IMR-90 (cell line): ENCODE measurements around the gene SLC48A1. TPM values are rescaled to one million over a fixed set of nuclear protein-coding genes. Genes with fewer than 3 reads are reported as not detected.

ENCODE experiments used
- ATAC-seq: fragments of 200-7000 bp; cut with Tn5 transposase; 2 replicates; pipeline ENCODE4 v1.9.1; 2020; ENCODE audit warnings: low read depth, mild to moderate bottlenecking, moderate library complexity
- BruUV-seq: library from RNA; stranded (reverse); fragments of 400-500 nt; replicated peaks from 2 replicates; lab custom pipeline; 2021; lab: Mats Ljungman, UMichigan
- CTCF ChIA-PET: fragments of 300-600 bp; formaldehyde crosslinking; extraction: SDS; loops from one replicate; lab custom pipeline; 2021; ENCODE audit warnings: antibody characterized with exemption; lab: Yijun Ruan, JAX
- POLR2A ChIA-PET: fragments of 300-600 bp; sonication (Branson Sonifier 250); formaldehyde crosslinking; loops from one replicate; lab custom pipeline; 2022; ENCODE audit warnings: antibody characterized with exemption; ENCODE audit not compliant: unreplicated experiment; lab: Charles Lee
- DNase-seq: peaks from one replicate; pipeline ENCODE4 v3.0.0; 2013
- H2AFZ ChIP-seq: replicated peaks from 2 replicates; pipeline ENCODE3; 2013; ENCODE audit warnings: low read length, mild to moderate bottlenecking; ENCODE audit not compliant: poor library complexity
- H2AK5ac ChIP-seq: 2 replicates; pipeline ENCODE4 v1.6.1; 2013; ENCODE audit warnings: low read depth, low read length, inconsistent platforms
- H2AK9ac ChIP-seq: replicated peaks from 2 replicates; pipeline ENCODE3; 2013; ENCODE audit warnings: mild to moderate bottlenecking, low read depth, low read length, moderate library complexity; ENCODE audit not compliant: poor library complexity
- H2BK120ac ChIP-seq: 2 replicates; pipeline ENCODE4 v1.6.1; 2013; ENCODE audit warnings: low read depth, low read length, inconsistent platforms
- H2BK15ac ChIP-seq: 3 replicates; pipeline ENCODE4 v1.6.1; 2013; ENCODE audit warnings: low read depth, low read length, inconsistent platforms
- H2BK20ac ChIP-seq: 2 replicates; pipeline ENCODE4 v1.6.1; 2013; ENCODE audit warnings: low read depth, mild to moderate bottlenecking, inconsistent platforms, low read length, moderate library complexity
- H2BK5ac ChIP-seq: 2 replicates; pipeline ENCODE4 v1.6.1; 2013; ENCODE audit warnings: mild to moderate bottlenecking, low read depth, low read length, inconsistent platforms; ENCODE audit not compliant: poor library complexity, severe bottlenecking
- H3K14ac ChIP-seq: replicated peaks from 2 replicates; pipeline ENCODE4 v1.6.1; 2013; ENCODE audit warnings: low read depth, low read length, inconsistent platforms
- H3K18ac ChIP-seq: 2 replicates; pipeline ENCODE4 v1.6.1; 2013; ENCODE audit warnings: low read depth, low read length, control low read depth
- H3K23ac ChIP-seq: 2 replicates; pipeline ENCODE4 v1.6.1; 2013; ENCODE audit warnings: low read depth, low read length, inconsistent platforms
- H3K27ac ChIP-seq: 2 replicates; pipeline ENCODE4 v1.5.1; 2013; ENCODE audit warnings: mild to moderate bottlenecking, control low read depth, low read length; ENCODE audit not compliant: insufficient read depth
- H3K27me3 ChIP-seq: 2 replicates; pipeline ENCODE4 v1.6.1; 2013; ENCODE audit warnings: low read length; ENCODE audit not compliant: control insufficient read depth, insufficient read depth
- H3K36me3 ChIP-seq: 2 replicates; pipeline ENCODE4 v1.6.1; 2013; ENCODE audit warnings: low read length, mixed read lengths; ENCODE audit not compliant: control insufficient read depth, insufficient read depth
- H3K4ac ChIP-seq: 2 replicates; pipeline ENCODE4 v1.6.1; 2013; ENCODE audit warnings: low read depth, low read length, inconsistent platforms
- H3K4me1 ChIP-seq: 2 replicates; pipeline ENCODE4 v1.6.1; 2013; ENCODE audit warnings: low read length, mixed read lengths; ENCODE audit not compliant: control insufficient read depth, insufficient read depth
- H3K4me2 ChIP-seq: 2 replicates; pipeline ENCODE4 v1.6.1; 2013; ENCODE audit warnings: low read depth, mild to moderate bottlenecking, control low read depth, low read length, moderate library complexity
- H3K4me3 ChIP-seq: 2 replicates; pipeline ENCODE4 v1.5.1; 2013; ENCODE audit warnings: low read depth, mild to moderate bottlenecking, control low read depth, low read length, moderate library complexity; ENCODE audit not compliant: insufficient read depth
- H3K56ac ChIP-seq: 2 replicates; pipeline ENCODE4 v1.6.1; 2013; ENCODE audit warnings: low read length, inconsistent platforms; ENCODE audit not compliant: insufficient read depth; ENCODE audit errors: extremely low read depth
- H3K79me1 ChIP-seq, 2 experiments: 2 replicates each; pipeline ENCODE4 v1.6.1; 2013; ENCODE audit warnings: low read length in 2 of 2, inconsistent platforms in 1 of 2, low read depth in 1 of 2
- H3K9ac ChIP-seq: 2 replicates; pipeline ENCODE4 v1.6.1; 2013; ENCODE audit warnings: low read depth, low read length, control low read depth
- H3K9me1 ChIP-seq: 2 replicates; pipeline ENCODE4 v1.6.1; 2013; ENCODE audit warnings: low read length, inconsistent platforms; ENCODE audit not compliant: insufficient read depth
- H3K9me3 ChIP-seq: 2 replicates; pipeline ENCODE4 v1.6.1; 2013; ENCODE audit warnings: low read length; ENCODE audit not compliant: control insufficient read depth, insufficient read depth
- H4K20me1 ChIP-seq: 2 replicates; pipeline ENCODE4 v1.6.1; 2013; ENCODE audit warnings: low read length, inconsistent platforms; ENCODE audit not compliant: insufficient read depth
- H4K5ac ChIP-seq: 2 replicates; pipeline ENCODE4 v1.6.1; 2013; ENCODE audit warnings: mild to moderate bottlenecking, low read depth, low read length, control low read depth
- H4K8ac ChIP-seq, 2 experiments: 2 replicates each; pipeline ENCODE4 v1.6.1; 2013; ENCODE audit warnings: low read depth in 2 of 2, low read length in 2 of 2, control low read depth in 1 of 2, inconsistent platforms in 1 of 2
- H4K91ac ChIP-seq: 2 replicates; pipeline ENCODE4 v1.6.1; 2013; ENCODE audit warnings: low read depth, low read length, inconsistent platforms; ENCODE audit not compliant: insufficient read depth
- BHLHE40 ChIP-seq: fragments of 150-350 bp; IDR thresholded peaks from 2 replicates; pipeline ENCODE4 v1.6.1; 2016; ENCODE audit warnings: mild to moderate bottlenecking, low read depth, low read length
- CEBPB ChIP-seq: IDR thresholded peaks from 2 replicates; pipeline ENCODE4 v1.6.1; 2012; ENCODE audit warnings: low read depth, low read length, improper control_type of control experiment
- CHD1 ChIP-seq: IDR thresholded peaks from 2 replicates; pipeline ENCODE4 v1.6.1; 2012; ENCODE audit warnings: low read depth, low read length, improper control_type of control experiment
- ELK1 ChIP-seq: fragments of 150-350 bp; IDR thresholded peaks from 2 replicates; pipeline ENCODE4 v1.6.1; 2016; ENCODE audit warnings: low read depth, mild to moderate bottlenecking, low read length, moderate library complexity, borderline replicate concordance
- FOS ChIP-seq: fragments of 150-350 bp; IDR thresholded peaks from 2 replicates; pipeline ENCODE4 v1.6.1; 2016; ENCODE audit warnings: low read depth, low read length
- MAFK ChIP-seq: IDR thresholded peaks from 2 replicates; pipeline ENCODE4 v1.6.1; 2012; ENCODE audit warnings: low read depth, low read length, improper control_type of control experiment
- MAZ ChIP-seq: IDR thresholded peaks from 2 replicates; pipeline ENCODE4 v1.6.1; 2012; ENCODE audit warnings: low read depth, mild to moderate bottlenecking, low read length, improper control_type of control experiment, moderate library complexity, borderline replicate concordance
- MXI1 ChIP-seq: IDR thresholded peaks from 2 replicates; pipeline ENCODE4 v1.6.1; 2012; ENCODE audit warnings: low read depth, mild to moderate bottlenecking, low read length, moderate library complexity, borderline replicate concordance
- NFE2L2 ChIP-seq: fragments of 150-350 bp; IDR thresholded peaks from 2 replicates; pipeline ENCODE4 v1.6.1; 2016; ENCODE audit warnings: low read depth, mild to moderate bottlenecking, low read length
- POLR2A ChIP-seq: IDR thresholded peaks from 2 replicates; pipeline ENCODE4 v1.6.1; 2012; ENCODE audit warnings: mild to moderate bottlenecking, low read depth, low read length
- RAD21 ChIP-seq: IDR thresholded peaks from 2 replicates; pipeline ENCODE4 v1.6.1; 2012; ENCODE audit warnings: low read length, improper control_type of control experiment
- RCOR1 ChIP-seq: IDR thresholded peaks from 2 replicates; pipeline ENCODE4 v1.6.1; 2012; ENCODE audit warnings: mild to moderate bottlenecking, low read length, improper control_type of control experiment; ENCODE audit not compliant: insufficient replicate concordance
- RFX5 ChIP-seq: IDR thresholded peaks from 2 replicates; pipeline ENCODE4 v1.8.0; 2012; ENCODE audit warnings: low read depth, mild to moderate bottlenecking, low read length, moderate library complexity
- SMC3 ChIP-seq: fragments of 150-350 bp; IDR thresholded peaks from 2 replicates; pipeline ENCODE4 v1.6.1; 2016; ENCODE audit warnings: low read depth, mild to moderate bottlenecking, antibody characterized with exemption, low read length, moderate library complexity
- WGBS, 2 experiments: methylation state at CpG; one replicate each; pipeline versions ENCODE4 v1.1.5 to v1.1.7; 2013; ENCODE audit warnings: missing lambda C conversion rate in 2 of 2; ENCODE audit not compliant: insufficient read length in 1 of 2; ENCODE audit errors: extremely low coverage in 2 of 2; 5-methylcytosine and 5-hydroxymethylcytosine counted together
- dilution Hi-C: fragments of 300-500 bp; cut with HindIII; formaldehyde crosslinking; loops from one replicate; pipeline ENCODE4 v1.14.3; 2018; ENCODE audit warnings: low sequenced_read_pairs; ENCODE audit not compliant: unreplicated experiment
- in situ Hi-C: fragments of 300-500 bp; cut with MboI; formaldehyde crosslinking; loops from 3 replicates; pipeline ENCODE4 v1.14.3; 2019; ENCODE audit warnings: low sequenced_read_pairs, inconsistent platforms, mixed read lengths
- intact Hi-C: fragments of 100-400 bp; cut with micrococcal nuclease; formaldehyde crosslinking; loops from 2 replicates; pipeline ENCODE4 v1.10.0; 2022
- polyA plus RNA-seq, 3 experiments: library from polyadenylated mRNA; depleted of rRNA; stranded (reverse); fragments of >200 nt; gene quantifications; 2 replicates each; pipeline ENCODE4 v1.2.3, GENCODE V29; 2012; ENCODE audit warnings: low replicate concordance in 1 of 3
- total RNA-seq: library from RNA; depleted of rRNA; stranded (reverse); fragments of >200 nt; gene quantifications from 2 replicates; pipeline ENCODE4 v1.2.3, GENCODE V29; 2012
- TF ChIP-seq, protein P1 (sequence below): fragments of 150-350 bp; IDR thresholded peaks from 2 replicates; pipeline ENCODE4 v1.6.1; 2017; ENCODE audit warnings: mild to moderate bottlenecking, antibody characterized with exemption, low read length, low read depth
- TF ChIP-seq, protein P2 (sequence below): conservative IDR thresholded peaks from 2 replicates; pipeline ENCODE4 v1.5.1; 2012; ENCODE audit warnings: mild to moderate bottlenecking, low read depth, low read length, improper control_type of control experiment

SLC48A1 gene
- total and polyA plus RNA-seq, 2 of the 4 experiments (the other 2 are of a cell fraction) = 4.8 to 5.9 TPM

GRCh38 chr12:47795814-47796411 is 22.9 kb downstream of the SLC48A1 start:
- Histone ChIP-seq H3K4ac (no peak overlapping the region), H2AFZ (no peak overlapping the region), H2BK5ac (no peak overlapping the region), H3K18ac (no peak overlapping the region), H3K4me2 (no peak overlapping the region), H2BK20ac (no peak overlapping the region), H2AK9ac (no peak overlapping the region), H3K56ac (no peak overlapping the region), H3K9me1 (peaks cover 3% of the 10 kb centered on the region; the same call in 1 of the 2 replicates), H3K14ac (no peak overlapping the region), H4K5ac (no peak overlapping the region), H3K36me3 (peaks cover 68% of the 10 kb centered on the region), H3K4me3 (no peak overlapping the region), H3K27me3 (no peaks in the 10 kb centered on the region), H4K20me1 (peaks cover 39% of the 10 kb centered on the region), H3K27ac (no peak overlapping the region), H3K9me3 (no peaks in the 10 kb centered on the region), H3K79me1 (peaks cover 15 to 43% of the 10 kb centered on the region in 2 experiments), H2BK15ac (no peak overlapping the region), H3K9ac (no peak overlapping the region), H2BK120ac (no peak overlapping the region), H2AK5ac (no peak overlapping the region), H3K23ac (no peak overlapping the region), H3K4me1 (peaks cover 5% of the 10 kb centered on the region; the same call in 1 of the 2 replicates), H4K8ac (no peak overlapping the region), H4K91ac (no peak overlapping the region)
- intact Hi-C loops (no loop called here), in situ Hi-C loops (no loop called here), dilution Hi-C loops (no loop called here)
- 87% methylated on average over 6 of the region's 22 CpGs; no CpG with 5 or more reads in 1 of the 2 experiments for WGBS, 2 experiments
- ATAC-seq (no peak), DNase-seq (no peak)
- POLR2A ChIA-PET = no interaction called here
- TF ChIP-seq ELK1 (no peak), NFE2L2 (no peak), CEBPB (no peak), RCOR1 (no peak), RFX5 (no peak), MXI1 (no peak), POLR2A (no peak), SMC3 (no peak), FOS (no peak), CHD1 (no peak), MAZ (no peak), RAD21 (no peak), BHLHE40 (no peak), MAFK (no peak)
- TF ChIP-seq, protein P1, sequence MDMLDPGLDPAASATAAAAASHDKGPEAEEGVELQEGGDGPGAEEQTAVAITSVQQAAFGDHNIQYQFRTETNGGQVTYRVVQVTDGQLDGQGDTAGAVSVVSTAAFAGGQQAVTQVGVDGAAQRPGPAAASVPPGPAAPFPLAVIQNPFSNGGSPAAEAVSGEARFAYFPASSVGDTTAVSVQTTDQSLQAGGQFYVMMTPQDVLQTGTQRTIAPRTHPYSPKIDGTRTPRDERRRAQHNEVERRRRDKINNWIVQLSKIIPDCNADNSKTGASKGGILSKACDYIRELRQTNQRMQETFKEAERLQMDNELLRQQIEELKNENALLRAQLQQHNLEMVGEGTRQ = no peak
- TF ChIP-seq, protein P2, sequence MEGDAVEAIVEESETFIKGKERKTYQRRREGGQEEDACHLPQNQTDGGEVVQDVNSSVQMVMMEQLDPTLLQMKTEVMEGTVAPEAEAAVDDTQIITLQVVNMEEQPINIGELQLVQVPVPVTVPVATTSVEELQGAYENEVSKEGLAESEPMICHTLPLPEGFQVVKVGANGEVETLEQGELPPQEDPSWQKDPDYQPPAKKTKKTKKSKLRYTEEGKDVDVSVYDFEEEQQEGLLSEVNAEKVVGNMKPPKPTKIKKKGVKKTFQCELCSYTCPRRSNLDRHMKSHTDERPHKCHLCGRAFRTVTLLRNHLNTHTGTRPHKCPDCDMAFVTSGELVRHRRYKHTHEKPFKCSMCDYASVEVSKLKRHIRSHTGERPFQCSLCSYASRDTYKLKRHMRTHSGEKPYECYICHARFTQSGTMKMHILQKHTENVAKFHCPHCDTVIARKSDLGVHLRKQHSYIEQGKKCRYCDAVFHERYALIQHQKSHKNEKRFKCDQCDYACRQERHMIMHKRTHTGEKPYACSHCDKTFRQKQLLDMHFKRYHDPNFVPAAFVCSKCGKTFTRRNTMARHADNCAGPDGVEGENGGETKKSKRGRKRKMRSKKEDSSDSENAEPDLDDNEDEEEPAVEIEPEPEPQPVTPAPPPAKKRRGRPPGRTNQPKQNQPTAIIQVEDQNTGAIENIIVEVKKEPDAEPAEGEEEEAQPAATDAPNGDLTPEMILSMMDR = no peak
- CTCF ChIA-PET = no interaction called here
- BruUV-seq = no TSS peak
